ENCODE measurements around the gene SRGAP3.

The SRGAP3 gene

GRCh38 chr3:9137676-9138075 lies 111.8 kb downstream of the SRGAP3 start:
- DNase-seq = no peak

GRCh38 chr3:9136746-9137465 lies 112.5 kb downstream of the SRGAP3 start:
- DNase-seq = no peak

- no peak for DNase-seq
Observed at GRCh38 chr3:9135930-9136525, 113.4 kb downstream of the SRGAP3 start.

- no peak for DNase-seq
Observed at GRCh38 chr3:9135526-9135925, 113.9 kb downstream of the SRGAP3 start.

- no peak for DNase-seq
Observed at GRCh38 chr3:9133656-9134055, 115.8 kb downstream of the SRGAP3 start.

- DNase-seq = no peak
Observed at GRCh38 chr3:9130345-9131305, 118.8 kb downstream of the SRGAP3 start.

- no peak for DNase-seq
Observed at GRCh38 chr3:9129365-9129764, 120.1 kb downstream of the SRGAP3 start.

- DNase-seq = no peak
Observed at GRCh38 chr3:9125278-9125951, 124.0 kb downstream of the SRGAP3 start.

- DNase-seq = no peak
Observed at GRCh38 chr3:9124730-9125129, 124.7 kb downstream of the SRGAP3 start.

- no peak for DNase-seq
Observed at GRCh38 chr3:9123840-9124239, 125.6 kb downstream of the SRGAP3 start.

GRCh38 chr3:9122732-9123364 lies 126.6 kb downstream of the SRGAP3 start:
- no peak for DNase-seq

GRCh38 chr3:9121366-9122001 lies 128.0 kb downstream of the SRGAP3 start:
- no peak for DNase-seq

GRCh38 chr3:9119331-9119730 lies 130.1 kb downstream of the SRGAP3 start:
- no peak for DNase-seq

- DNase-seq = no peak
Observed at GRCh38 chr3:9118222-9118621, 131.2 kb downstream of the SRGAP3 start.

GRCh38 chr3:9117220-9117619 lies 132.2 kb downstream of the SRGAP3 start:
- DNase-seq = no peak

GRCh38 chr3:9116336-9116735 lies 133.1 kb downstream of the SRGAP3 start:
- no peak for DNase-seq

GRCh38 chr3:9115336-9115735 lies 134.1 kb downstream of the SRGAP3 start:
- no peak for DNase-seq

GRCh38 chr3:9113040-9113439 lies 136.4 kb downstream of the SRGAP3 start:
- no peak for DNase-seq

GRCh38 chr3:9111866-9112265 lies 137.6 kb downstream of the SRGAP3 start:
- no peak for DNase-seq

GRCh38 chr3:9111417-9111816 lies 138.0 kb downstream of the SRGAP3 start:
- DNase-seq = no peak

- DNase-seq = no peak
Observed at GRCh38 chr3:9110802-9111201, 138.6 kb downstream of the SRGAP3 start.

- DNase-seq = no peak
Observed at GRCh38 chr3:9110316-9110715, 139.1 kb downstream of the SRGAP3 start.
